Mesothelial cell of epicardium (in vitro differentiated cells): ENCODE results near the gene MMP20. TPM values are rescaled to one million over a fixed set of nuclear protein-coding genes. Genes with fewer than 3 reads are reported as not detected.

ENCODE experiments used
- DNase-seq, 2 experiments: peaks; one replicate each; pipeline ENCODE4 v3.0.0; 2021; ENCODE audit warnings: low spot score in 2 of 2; ENCODE audit not compliant: unreplicated experiment in 2 of 2
- H3K27ac Mint-ChIP-seq: 2 replicates; pipeline ENCODE4 v1.8.0; 2021; ENCODE audit warnings: mixed read lengths
- H3K27me3 Mint-ChIP-seq: 2 replicates; pipeline ENCODE4 v1.8.0; 2021; ENCODE audit warnings: low read depth, mixed read lengths
- H3K36me3 Mint-ChIP-seq: 2 replicates; pipeline ENCODE4 v1.8.0; 2021; ENCODE audit warnings: mixed read lengths
- H3K4me1 Mint-ChIP-seq: 2 replicates; pipeline ENCODE4 v1.8.0; 2021; ENCODE audit warnings: mixed read lengths
- H3K4me3 Mint-ChIP-seq: 2 replicates; pipeline ENCODE4 v1.8.0; 2021; ENCODE audit warnings: mild to moderate bottlenecking, moderate library complexity, mixed read lengths
- H3K9me3 Mint-ChIP-seq: 2 replicates; pipeline ENCODE4 v1.8.0; 2021; ENCODE audit warnings: mixed read lengths
- CTCF ChIP-seq: fragments of 200-600 bp; sonication (generic); IDR thresholded peaks from one replicate; pipeline ENCODE4 v1.5.0; 2021; ENCODE audit warnings: antibody characterized with exemption; ENCODE audit not compliant: unreplicated experiment
- total RNA-seq: library from RNA; stranded (reverse); gene quantifications from 3 replicates; pipeline ENCODE4 v1.2.1, GENCODE V29; 2021

The MMP20 gene
- not detected in 3 replicates for total RNA-seq

- no peaks in the 10 kb centered on the region for H3K27me3 Mint-ChIP-seq
- H3K9me3 Mint-ChIP-seq, result no peaks in the 10 kb centered on the region
- no peaks in the 10 kb centered on the region for H3K4me1 Mint-ChIP-seq
- H3K36me3 Mint-ChIP-seq, result no peaks in the 10 kb centered on the region
- no peak within 1 kb of the TSS for H3K27ac Mint-ChIP-seq
- TF ChIP-seq CTCF, result no peak
- no peak for DNase-seq
- H3K4me3 Mint-ChIP-seq, result no peak within 1 kb of the TSS
Observed at GRCh38 chr11:102625177-102625576, at the start of gene MMP20. MMP20 (minus strand) TSS chr11:102625332; CDS start chr11:102625319, 13 bp downstream.

GRCh38 chr11:102669664-102670063 is 44.5 kb upstream of the MMP20 start:
- no peaks in the 10 kb centered on the region for H3K9me3 Mint-ChIP-seq
- no peak overlapping the region for H3K27ac Mint-ChIP-seq
- no peak for TF ChIP-seq CTCF
- DNase-seq, result no peak
- no peak overlapping the region for H3K4me3 Mint-ChIP-seq
- H3K36me3 Mint-ChIP-seq, result no peaks in the 10 kb centered on the region
- no peaks in the 10 kb centered on the region for H3K27me3 Mint-ChIP-seq
- no peaks in the 10 kb centered on the region for H3K4me1 Mint-ChIP-seq

GRCh38 chr11:102666331-102666957 is 41.3 kb upstream of the MMP20 start:
- no peak for DNase-seq
- no peak overlapping the region for H3K4me3 Mint-ChIP-seq
- no peaks in the 10 kb centered on the region for H3K36me3 Mint-ChIP-seq

GRCh38 chr11:102664001-102664752 is 39.0 kb upstream of the MMP20 start:
- Mint-ChIP-seq H3K27ac (no peak overlapping the region), H3K4me1 (no peaks in the 10 kb centered on the region), H3K36me3 (no peaks in the 10 kb centered on the region), H3K9me3 (no peaks in the 10 kb centered on the region), H3K4me3 (no peak overlapping the region), H3K27me3 (no peaks in the 10 kb centered on the region)
- TF ChIP-seq CTCF, result no peak
- no peak for DNase-seq

More at GRCh38 chr11:102666331-102666957, 41.3 kb upstream of the MMP20 start:
- peak; percentile 79 for TF ChIP-seq CTCF
- Mint-ChIP-seq H3K9me3 (no peaks in the 10 kb centered on the region), H3K27me3 (no peaks in the 10 kb centered on the region), H3K27ac (no peak overlapping the region), H3K4me1 (no peaks in the 10 kb centered on the region)

- H3K27ac Mint-ChIP-seq, result no peak overlapping the region
- no peak overlapping the region for H3K4me3 Mint-ChIP-seq
Observed at GRCh38 chr11:102662607-102663006, 37.5 kb upstream of the MMP20 start.

More at GRCh38 chr11:102662607-102663006, 37.5 kb upstream of the MMP20 start:
- Mint-ChIP-seq H3K27me3 (no peaks in the 10 kb centered on the region), H3K4me1 (no peaks in the 10 kb centered on the region), H3K36me3 (no peaks in the 10 kb centered on the region), H3K9me3 (no peaks in the 10 kb centered on the region)
- no peak for DNase-seq
- no peak for TF ChIP-seq CTCF
